CD8-positive, alpha-beta memory T cell (primary cell): Measurements from ENCODE around the gene NTRK3. TPM values are rescaled to one million over a fixed set of nuclear protein-coding genes. Genes with fewer than 3 reads are reported as not detected.

Experiments
- polyA plus RNA-seq: library from polyadenylated mRNA; unstranded; fragments of 300-500 nt; fragmentation: Illumina TruSeq; gene quantifications from one replicate; pipeline ENCODE4 v1.2.3, GENCODE V29; 2021
- total RNA-seq, 2 experiments: library from RNA; stranded (reverse); gene quantifications; one replicate each; pipeline ENCODE4 v1.2.3, GENCODE V29; 2021

The NTRK3 gene
- total and polyA plus RNA-seq, 3 experiments from 2014 or later = 0.26 to 0.29 TPM; not detected in 1

Other genes with a start within 250 kb of the NTRK3 start
- gene MRPL46, start 210.6 kb upstream of the NTRK3 start, total RNA-seq = 10 to 100 TPM; 48.5 to 53.6 TPM
- gene MRPL46, start 210.6 kb upstream of the NTRK3 start, polyA plus RNA-seq = 51.2 TPM
- gene MRPS11, start 211.0 kb upstream of the NTRK3 start, total RNA-seq = 10 to 100 TPM; 80.1 to 81.0 TPM
- 65.5 TPM for gene MRPS11, start 211.0 kb upstream of the NTRK3 start, polyA plus RNA-seq